Upper lobe of right lung (tissue), 1 donor: ENCODE results near the gene STK4. TPM values are rescaled to one million over a fixed set of nuclear protein-coding genes. Genes with fewer than 3 reads are reported as not detected.
A peak's percentile ranks its signal among the peaks of the same experiment; 100 is the strongest.

ENCODE experiments used
- ATAC-seq: fragments of 200-7000 bp; cut with Tn5 transposase; one replicate; pipeline ENCODE4 v1.9.1; 2020; ENCODE audit warnings: mild to moderate bottlenecking, moderate library complexity
- DNase-seq: peaks from one replicate; pipeline ENCODE4 v3.0.0-alpha.2; 2020
- H3K27ac ChIP-seq: fragments of 200-600 bp; one replicate; pipeline ENCODE4 v1.8.0; 2022
- H3K27me3 ChIP-seq: fragments of 200-600 bp; one replicate; pipeline ENCODE4 v1.8.0; 2022; ENCODE audit warnings: mild to moderate bottlenecking
- H3K36me3 ChIP-seq: fragments of 200-600 bp; one replicate; pipeline ENCODE4 v1.8.0; 2022
- H3K4me1 ChIP-seq: fragments of 200-600 bp; one replicate; pipeline ENCODE4 v1.8.0; 2022
- H3K4me3 ChIP-seq: fragments of 200-600 bp; one replicate; pipeline ENCODE4 v1.8.0; 2022; ENCODE audit warnings: mild to moderate bottlenecking
- H3K9me3 ChIP-seq: fragments of 200-600 bp; one replicate; pipeline ENCODE4 v1.8.0; 2022
- intact Hi-C: fragments of 100-400 bp; cut with DNase I; formaldehyde crosslinking; loops from one replicate; pipeline ENCODE4 v1.11.0; 2022
- total RNA-seq: library from RNA; stranded (reverse); fragmentation: NEBNext Ultra II Directional; extraction: Animal tissue kit (Norgen Biotek cat#: 25700); gene quantifications from one replicate; pipeline ENCODE4 v1.2.1, GENCODE V29; 2021
- TF ChIP-seq, protein P1 (sequence below): fragments of 200-600 bp; IDR thresholded peaks from one replicate; pipeline ENCODE4 v1.8.0; 2022; ENCODE audit warnings: antibody characterized with exemption
- donor health status: DM: no; HTN: yes; CAD: no; lungs with severe emphysema.

Gene STK4
- total RNA-seq, 1 donor from 2014 or later = 52.6 TPM

DNA sequence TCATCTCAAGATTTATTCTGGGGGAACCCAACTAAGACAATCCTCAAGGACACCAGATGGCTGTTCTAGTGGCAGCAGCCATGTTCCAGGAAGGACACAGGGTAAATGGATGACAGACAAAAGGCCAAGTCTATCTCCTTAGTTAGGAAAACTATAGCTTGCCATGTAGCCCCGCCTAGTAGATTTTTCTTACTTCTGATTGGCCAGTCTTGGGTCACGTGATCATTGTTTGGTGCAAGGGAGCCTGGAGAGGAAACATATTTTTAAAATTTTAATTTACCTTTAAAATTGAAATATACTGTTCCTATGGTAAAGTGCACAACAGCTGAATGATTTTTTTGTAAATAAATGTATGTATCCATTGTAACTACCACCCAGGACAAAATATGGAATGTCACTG, 139.0 kb downstream of the STK4 start:
- DNase-seq (no peak), ATAC-seq (no peak)
- no peaks in the 10 kb centered on the region for H3K9me3 ChIP-seq
- no peaks in the 10 kb centered on the region for H3K36me3 ChIP-seq
- intact Hi-C loops = no loop called here
- no peak overlapping the region for H3K27ac ChIP-seq
- H3K4me3 ChIP-seq = no peak overlapping the region
- no peaks in the 10 kb centered on the region for H3K4me1 ChIP-seq
- H3K27me3 ChIP-seq = peaks cover 5% of the 10 kb centered on the region
- TF ChIP-seq, protein P1, sequence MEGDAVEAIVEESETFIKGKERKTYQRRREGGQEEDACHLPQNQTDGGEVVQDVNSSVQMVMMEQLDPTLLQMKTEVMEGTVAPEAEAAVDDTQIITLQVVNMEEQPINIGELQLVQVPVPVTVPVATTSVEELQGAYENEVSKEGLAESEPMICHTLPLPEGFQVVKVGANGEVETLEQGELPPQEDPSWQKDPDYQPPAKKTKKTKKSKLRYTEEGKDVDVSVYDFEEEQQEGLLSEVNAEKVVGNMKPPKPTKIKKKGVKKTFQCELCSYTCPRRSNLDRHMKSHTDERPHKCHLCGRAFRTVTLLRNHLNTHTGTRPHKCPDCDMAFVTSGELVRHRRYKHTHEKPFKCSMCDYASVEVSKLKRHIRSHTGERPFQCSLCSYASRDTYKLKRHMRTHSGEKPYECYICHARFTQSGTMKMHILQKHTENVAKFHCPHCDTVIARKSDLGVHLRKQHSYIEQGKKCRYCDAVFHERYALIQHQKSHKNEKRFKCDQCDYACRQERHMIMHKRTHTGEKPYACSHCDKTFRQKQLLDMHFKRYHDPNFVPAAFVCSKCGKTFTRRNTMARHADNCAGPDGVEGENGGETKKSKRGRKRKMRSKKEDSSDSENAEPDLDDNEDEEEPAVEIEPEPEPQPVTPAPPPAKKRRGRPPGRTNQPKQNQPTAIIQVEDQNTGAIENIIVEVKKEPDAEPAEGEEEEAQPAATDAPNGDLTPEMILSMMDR = no peak

DNA sequence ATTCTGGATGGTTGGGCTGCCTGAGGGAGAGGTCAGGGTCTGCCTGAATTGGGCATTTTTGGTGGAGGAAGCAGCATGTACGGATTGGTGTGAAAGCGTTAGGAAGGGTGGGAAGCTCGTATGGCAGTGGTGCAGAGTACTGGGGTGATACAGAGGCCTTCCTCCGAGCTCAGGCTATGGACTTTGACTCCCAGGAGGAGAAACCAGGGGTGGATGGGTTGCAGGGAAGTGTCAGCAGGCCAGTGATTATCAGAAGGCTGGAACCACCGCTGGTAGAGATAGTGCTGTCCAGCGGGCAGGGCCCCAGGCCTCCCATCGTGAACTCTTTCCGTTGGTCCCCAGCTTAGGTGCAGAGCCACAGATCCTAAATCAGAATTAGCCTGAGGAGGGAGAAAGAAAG, 143.3 kb downstream of the STK4 start:
- no peak for ATAC-seq
- no peaks in the 10 kb centered on the region for H3K9me3 ChIP-seq
- TF ChIP-seq, protein P1 = no peak
- no peak overlapping the region for H3K4me3 ChIP-seq
- H3K27ac ChIP-seq = no peak overlapping the region
- no peaks in the 10 kb centered on the region for H3K36me3 ChIP-seq
- intact Hi-C loops = no loop called here
- H3K27me3 ChIP-seq = no peaks in the 10 kb centered on the region
- DNase-seq = no peak
- H3K4me1 ChIP-seq = no peaks in the 10 kb centered on the region

DNA sequence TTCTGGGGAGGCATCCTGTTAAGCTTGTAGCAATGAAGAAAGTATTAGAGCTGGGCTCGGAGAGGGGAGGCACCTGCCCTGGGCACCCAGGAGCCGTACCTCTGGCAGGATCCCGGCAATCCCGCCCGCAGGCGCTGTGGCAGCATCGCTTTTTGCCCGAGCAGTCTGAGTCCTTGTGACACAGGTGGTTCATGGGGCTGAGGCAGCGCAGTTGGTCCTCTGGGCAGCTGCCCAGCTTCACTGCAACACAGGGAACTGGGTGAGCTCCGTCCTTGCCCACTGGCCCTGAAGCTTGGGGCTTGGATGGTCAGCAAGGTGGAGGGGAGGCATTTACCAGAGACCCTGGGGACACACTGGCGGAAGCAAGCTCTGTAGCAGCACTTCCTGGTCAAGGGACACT, 144.0 kb downstream of the STK4 start:
- DNase-seq = no peak
- Histone ChIP-seq H3K4me1 (no peaks in the 10 kb centered on the region), H3K36me3 (no peaks in the 10 kb centered on the region), H3K4me3 (no peak overlapping the region), H3K27ac (no peak overlapping the region), H3K27me3 (no peaks in the 10 kb centered on the region), H3K9me3 (no peaks in the 10 kb centered on the region)
- ATAC-seq = no peak
- intact Hi-C loops = no loop called here
- TF ChIP-seq, protein P1 = no peak

DNA sequence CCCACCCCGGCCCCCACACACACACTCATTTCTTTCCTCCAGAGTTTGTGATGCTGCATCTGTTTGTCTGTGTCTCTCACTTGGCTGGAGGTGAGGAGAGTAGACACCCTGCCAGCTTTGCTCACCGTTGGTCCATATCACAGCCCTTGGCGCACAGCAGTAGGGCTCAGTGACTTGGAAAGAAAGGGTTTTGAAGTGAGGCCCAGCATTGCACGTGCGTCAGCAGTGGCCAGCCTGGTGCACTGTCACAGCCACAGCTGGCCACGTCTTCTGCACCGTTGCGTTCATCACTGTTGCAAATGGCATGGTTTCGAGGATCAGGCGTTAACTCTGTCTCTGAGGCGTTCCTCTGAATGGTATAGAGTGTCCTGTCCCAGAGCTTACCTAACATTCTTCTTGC, 145.0 kb downstream of the STK4 start:
- no peak for DNase-seq

DNA sequence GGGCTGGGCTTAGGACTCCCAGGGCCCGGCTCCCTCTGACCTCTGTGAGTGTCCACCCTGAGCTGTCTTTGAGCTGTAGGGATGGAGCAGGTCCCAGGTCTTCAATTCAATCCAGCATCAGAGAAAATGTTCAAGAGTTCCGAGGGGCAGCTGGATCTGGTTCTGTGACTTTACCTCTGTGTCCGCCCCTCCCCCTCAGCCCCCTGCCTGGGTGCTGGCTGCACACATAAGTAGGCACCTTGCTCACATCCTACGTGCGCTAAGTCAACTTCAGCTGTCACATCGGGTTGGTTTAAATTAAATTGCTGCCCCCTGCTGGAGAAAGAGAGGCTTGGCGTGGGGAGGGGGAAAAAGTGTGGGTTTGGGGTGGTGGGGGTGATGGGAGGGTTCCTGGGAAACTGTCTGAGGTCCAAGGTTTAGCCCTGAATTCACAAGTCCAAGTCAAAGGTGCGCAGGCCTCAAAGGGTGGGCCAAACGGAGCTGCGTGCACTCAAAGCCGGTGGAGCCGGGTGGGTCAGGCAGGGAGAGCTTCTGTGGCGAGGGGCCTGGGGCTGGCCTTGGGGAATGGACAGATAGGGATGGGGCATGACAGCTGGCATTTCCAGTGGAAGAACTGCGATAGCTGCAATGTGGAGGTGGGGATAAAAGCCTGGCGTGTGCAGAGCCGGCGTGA, 145.6 kb downstream of the STK4 start:
- DNase-seq (no peak), ATAC-seq (peak; percentile 27)
- Histone ChIP-seq H3K27ac (no peak overlapping the region), H3K27me3 (no peaks in the 10 kb centered on the region), H3K9me3 (no peaks in the 10 kb centered on the region), H3K4me3 (no peak overlapping the region), H3K4me1 (no peaks in the 10 kb centered on the region), H3K36me3 (no peaks in the 10 kb centered on the region)
- TF ChIP-seq, protein P1 = peak; percentile 47
- intact Hi-C loops = no loop called here

More for the DNA sequence above, 145.0 kb downstream of the STK4 start:
- Histone ChIP-seq H3K27ac (no peak overlapping the region), H3K9me3 (no peaks in the 10 kb centered on the region), H3K4me1 (no peaks in the 10 kb centered on the region), H3K4me3 (no peak overlapping the region), H3K36me3 (no peaks in the 10 kb centered on the region), H3K27me3 (no peaks in the 10 kb centered on the region)
- TF ChIP-seq, protein P1 = no peak
- intact Hi-C loops = no loop called here
- ATAC-seq = no peak

DNA sequence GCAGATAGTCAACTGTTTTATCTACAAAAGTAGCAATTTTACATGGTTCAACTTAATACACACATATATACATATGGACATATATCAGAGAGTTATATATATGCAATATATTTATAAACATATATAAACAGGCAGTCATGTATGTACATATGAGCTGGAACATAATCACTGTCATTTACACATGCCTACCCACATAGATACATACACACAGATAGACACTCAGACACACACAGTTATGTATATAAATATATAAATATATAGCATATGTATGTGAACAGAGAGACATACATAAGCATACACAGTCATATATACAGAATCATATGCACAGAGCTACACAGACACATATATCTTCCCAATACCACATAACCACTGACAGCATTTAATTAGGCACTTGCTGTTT, 146.4 kb downstream of the STK4 start:
- no peaks in the 10 kb centered on the region for H3K27me3 ChIP-seq
- H3K4me3 ChIP-seq = no peak overlapping the region
- no peak overlapping the region for H3K27ac ChIP-seq
- TF ChIP-seq, protein P1 = no peak
- no peak for ATAC-seq
- no peaks in the 10 kb centered on the region for H3K4me1 ChIP-seq
- intact Hi-C loops = no loop called here
- H3K9me3 ChIP-seq = no peaks in the 10 kb centered on the region
- H3K36me3 ChIP-seq = no peaks in the 10 kb centered on the region
- no peak for DNase-seq
